ENCODE measurements around the gene PEF1. TPM values are rescaled to one million over a fixed set of nuclear protein-coding genes. Genes with fewer than 3 reads are reported as not detected.

PEF1 gene
- total RNA-seq, 1 experiment from 2014 or later = 56.3 TPM

GRCh38 chr1:31617916-31618746 is 26.5 kb downstream of the PEF1 start:
- intact Hi-C loops (cut with micrococcal nuclease; ENCODE audit: unreplicated experiment) = no loop called here
- Histone ChIP-seq H3K27me3 (replicated peaks; ENCODE audit: insufficient read depth, low read depth, low read length, poor library complexity) (peaks cover 9% of the 10 kb centered on the region), H3K36me3 (ENCODE audit: insufficient read depth, low read length, poor library complexity, severe bottlenecking) (no peaks in the 10 kb centered on the region), H3K27ac (ENCODE audit: low read depth, low read length, poor library complexity, severe bottlenecking) (no peak overlapping the region), H3K4me1 (ENCODE audit: insufficient read depth, low read length, poor library complexity, severe bottlenecking) (no peaks in the 10 kb centered on the region), H3K4me3 (ENCODE audit: low read depth, low read length, poor library complexity, severe bottlenecking) (peak overlapping the region; percentile 63), H3K9me3 (ENCODE audit: low read depth, low read length, poor library complexity, severe bottlenecking) (no peaks in the 10 kb centered on the region)
- CTCF ChIA-PET = interaction anchor here (0.6 to 1.2 kb wide), 3 partner anchors 11 to 828 kb away, joined by 3 to 6 read pairs (median 4); no protein-coding TSS in a partner anchor
- peak; percentile 92 for TF ChIP-seq CTCF (conservative IDR thresholded peaks at IDR 0.05; ENCODE audit: low read depth, low read length)
- TF ChIP-seq EZH2 (IDR thresholded peaks at IDR 0.05; ENCODE audit: borderline replicate concordance, low read depth, low read length, poor library complexity, severe bottlenecking) = no peak
- POLR2A ChIA-PET (ENCODE audit: low non-redundant PET) = no interaction called here
- no TSS peak for BruUV-seq (replicated peaks)
- DNase-seq (ENCODE audit: low spot score) = peak; percentile 70

- TF ChIP-seq CTCF (conservative IDR thresholded peaks at IDR 0.05; ENCODE audit: low read depth, low read length) = no peak
- ChIA-PET POLR2A (ENCODE audit: low non-redundant PET) (no interaction called here), CTCF (interaction anchor here (1.1 to 1.2 kb wide), 2 partner anchors 12 to 47 kb away, joined by 4 to 6 read pairs; no protein-coding TSS in a partner anchor)
- intact Hi-C loops (cut with micrococcal nuclease; ENCODE audit: unreplicated experiment) = no loop called here
- no peak for DNase-seq (ENCODE audit: low spot score)
- Histone ChIP-seq H3K4me1 (ENCODE audit: insufficient read depth, low read length, poor library complexity, severe bottlenecking) (no peaks in the 10 kb centered on the region), H3K9me3 (ENCODE audit: low read depth, low read length, poor library complexity, severe bottlenecking) (no peaks in the 10 kb centered on the region), H3K4me3 (ENCODE audit: low read depth, low read length, poor library complexity, severe bottlenecking) (peak within 1 kb of the TSS; percentile 63), H3K27ac (ENCODE audit: low read depth, low read length, poor library complexity, severe bottlenecking) (no peak within 1 kb of the TSS), H3K27me3 (replicated peaks; ENCODE audit: insufficient read depth, low read depth, low read length, poor library complexity) (peaks cover 9% of the 10 kb centered on the region), H3K36me3 (ENCODE audit: insufficient read depth, low read length, poor library complexity, severe bottlenecking) (no peaks in the 10 kb centered on the region)
- BruUV-seq (replicated peaks) = no TSS peak
Observed at GRCh38 chr1:31617218-31617915, 27.3 kb downstream of the PEF1 start, which contains the start of gene HCRTR1. TSS of gene HCRTR1 (plus strand) at chr1:31617689. CDS start at chr1:31619193, 1,504 bp downstream.

GRCh38 chr1:31615939-31616338 is 28.7 kb downstream of the PEF1 start:
- no peaks in the 10 kb centered on the region for H3K36me3 ChIP-seq (ENCODE audit: insufficient read depth, low read length, poor library complexity, severe bottlenecking)
- intact Hi-C loops (cut with micrococcal nuclease; ENCODE audit: unreplicated experiment) = no loop called here
- BruUV-seq (replicated peaks) = no TSS peak
- H3K4me1 ChIP-seq (ENCODE audit: insufficient read depth, low read length, poor library complexity, severe bottlenecking) = no peaks in the 10 kb centered on the region
- H3K9me3 ChIP-seq (ENCODE audit: low read depth, low read length, poor library complexity, severe bottlenecking) = no peaks in the 10 kb centered on the region
- H3K27ac ChIP-seq (ENCODE audit: low read depth, low read length, poor library complexity, severe bottlenecking) = no peak overlapping the region
- peaks cover 9% of the 10 kb centered on the region for H3K27me3 ChIP-seq (replicated peaks; ENCODE audit: insufficient read depth, low read depth, low read length, poor library complexity)
- DNase-seq (ENCODE audit: low spot score) = no peak
- no peak for TF ChIP-seq CTCF (conservative IDR thresholded peaks at IDR 0.05; ENCODE audit: low read depth, low read length)
- no peak for TF ChIP-seq EZH2 (IDR thresholded peaks at IDR 0.05; ENCODE audit: borderline replicate concordance, low read depth, low read length, poor library complexity, severe bottlenecking)
- CTCF ChIA-PET = no interaction called here
- no peak overlapping the region for H3K4me3 ChIP-seq (ENCODE audit: low read depth, low read length, poor library complexity, severe bottlenecking)
- POLR2A ChIA-PET (ENCODE audit: low non-redundant PET) = no interaction called here

Data from A673 (cell line).